Panc1 (cell line): ENCODE results near the gene BRD3OS.

Experiments used
- POLR2AphosphoS5 ChIP-seq: IDR thresholded peaks from 2 replicates; pipeline ENCODE4 v1.6.1; 2012; ENCODE audit warnings: mild to moderate bottlenecking, low read depth, low read length, moderate library complexity
- SIN3A ChIP-seq: IDR thresholded peaks from 2 replicates; pipeline ENCODE4 v1.6.1; 2012; ENCODE audit warnings: low read depth, mild to moderate bottlenecking, low read length, moderate library complexity, borderline replicate concordance; ENCODE audit not compliant: insufficient read depth
- TCF7L2 ChIP-seq: IDR thresholded peaks from 2 replicates; pipeline ENCODE4 v1.6.1; 2011; ENCODE audit warnings: mild to moderate bottlenecking, low read depth, low read length, inconsistent platforms
- TF ChIP-seq, protein P1 (sequence below): fragments of 450-650 bp; IDR thresholded peaks from 2 replicates; pipeline ENCODE4 v1.5.1; 2017; ENCODE audit warnings: mild to moderate bottlenecking
- TF ChIP-seq, protein P2 (sequence below), 2 experiments: IDR thresholded peaks; 2 replicates each; pipeline ENCODE4 v1.6.1; 2011 to 2012; ENCODE audit warnings: low read depth in 2 of 2, control low read depth in 1 of 2, low read length in 1 of 2, mild to moderate bottlenecking in 1 of 2, moderate library complexity in 1 of 2; ENCODE audit not compliant: insufficient read depth in 1 of 2

GRCh38 chr9:134032456-134033222 is 7.4 kb downstream of the BRD3OS start:
- TF ChIP-seq, protein P1, sequence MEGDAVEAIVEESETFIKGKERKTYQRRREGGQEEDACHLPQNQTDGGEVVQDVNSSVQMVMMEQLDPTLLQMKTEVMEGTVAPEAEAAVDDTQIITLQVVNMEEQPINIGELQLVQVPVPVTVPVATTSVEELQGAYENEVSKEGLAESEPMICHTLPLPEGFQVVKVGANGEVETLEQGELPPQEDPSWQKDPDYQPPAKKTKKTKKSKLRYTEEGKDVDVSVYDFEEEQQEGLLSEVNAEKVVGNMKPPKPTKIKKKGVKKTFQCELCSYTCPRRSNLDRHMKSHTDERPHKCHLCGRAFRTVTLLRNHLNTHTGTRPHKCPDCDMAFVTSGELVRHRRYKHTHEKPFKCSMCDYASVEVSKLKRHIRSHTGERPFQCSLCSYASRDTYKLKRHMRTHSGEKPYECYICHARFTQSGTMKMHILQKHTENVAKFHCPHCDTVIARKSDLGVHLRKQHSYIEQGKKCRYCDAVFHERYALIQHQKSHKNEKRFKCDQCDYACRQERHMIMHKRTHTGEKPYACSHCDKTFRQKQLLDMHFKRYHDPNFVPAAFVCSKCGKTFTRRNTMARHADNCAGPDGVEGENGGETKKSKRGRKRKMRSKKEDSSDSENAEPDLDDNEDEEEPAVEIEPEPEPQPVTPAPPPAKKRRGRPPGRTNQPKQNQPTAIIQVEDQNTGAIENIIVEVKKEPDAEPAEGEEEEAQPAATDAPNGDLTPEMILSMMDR = no peak
- TF ChIP-seq, protein P2, sequence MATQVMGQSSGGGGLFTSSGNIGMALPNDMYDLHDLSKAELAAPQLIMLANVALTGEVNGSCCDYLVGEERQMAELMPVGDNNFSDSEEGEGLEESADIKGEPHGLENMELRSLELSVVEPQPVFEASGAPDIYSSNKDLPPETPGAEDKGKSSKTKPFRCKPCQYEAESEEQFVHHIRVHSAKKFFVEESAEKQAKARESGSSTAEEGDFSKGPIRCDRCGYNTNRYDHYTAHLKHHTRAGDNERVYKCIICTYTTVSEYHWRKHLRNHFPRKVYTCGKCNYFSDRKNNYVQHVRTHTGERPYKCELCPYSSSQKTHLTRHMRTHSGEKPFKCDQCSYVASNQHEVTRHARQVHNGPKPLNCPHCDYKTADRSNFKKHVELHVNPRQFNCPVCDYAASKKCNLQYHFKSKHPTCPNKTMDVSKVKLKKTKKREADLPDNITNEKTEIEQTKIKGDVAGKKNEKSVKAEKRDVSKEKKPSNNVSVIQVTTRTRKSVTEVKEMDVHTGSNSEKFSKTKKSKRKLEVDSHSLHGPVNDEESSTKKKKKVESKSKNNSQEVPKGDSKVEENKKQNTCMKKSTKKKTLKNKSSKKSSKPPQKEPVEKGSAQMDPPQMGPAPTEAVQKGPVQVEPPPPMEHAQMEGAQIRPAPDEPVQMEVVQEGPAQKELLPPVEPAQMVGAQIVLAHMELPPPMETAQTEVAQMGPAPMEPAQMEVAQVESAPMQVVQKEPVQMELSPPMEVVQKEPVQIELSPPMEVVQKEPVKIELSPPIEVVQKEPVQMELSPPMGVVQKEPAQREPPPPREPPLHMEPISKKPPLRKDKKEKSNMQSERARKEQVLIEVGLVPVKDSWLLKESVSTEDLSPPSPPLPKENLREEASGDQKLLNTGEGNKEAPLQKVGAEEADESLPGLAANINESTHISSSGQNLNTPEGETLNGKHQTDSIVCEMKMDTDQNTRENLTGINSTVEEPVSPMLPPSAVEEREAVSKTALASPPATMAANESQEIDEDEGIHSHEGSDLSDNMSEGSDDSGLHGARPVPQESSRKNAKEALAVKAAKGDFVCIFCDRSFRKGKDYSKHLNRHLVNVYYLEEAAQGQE (IDR thresholded peaks at IDR 0.05; ENCODE audit: insufficient read depth in 1 of 2, low read depth in 2 of 2, low read length in 1 of 2) = no peak
- TF ChIP-seq SIN3A (no peak), POLR2AphosphoS5 (no peak), TCF7L2 (no peak)
